Regular cardiac myocyte (primary cell): ENCODE measurements around the gene PMEL. TPM values are rescaled to one million over a fixed set of nuclear protein-coding genes. Genes with fewer than 3 reads are reported as not detected.

Experiments used
- total RNA-seq: library from RNA; depleted of rRNA; stranded (reverse); fragments of >200 nt; gene quantifications from 2 replicates; pipeline ENCODE4 v1.2.3, GENCODE V29; 2014

The PMEL gene
- total RNA-seq: 1.1 and 1.7 TPM in 2 replicates

DNA sequence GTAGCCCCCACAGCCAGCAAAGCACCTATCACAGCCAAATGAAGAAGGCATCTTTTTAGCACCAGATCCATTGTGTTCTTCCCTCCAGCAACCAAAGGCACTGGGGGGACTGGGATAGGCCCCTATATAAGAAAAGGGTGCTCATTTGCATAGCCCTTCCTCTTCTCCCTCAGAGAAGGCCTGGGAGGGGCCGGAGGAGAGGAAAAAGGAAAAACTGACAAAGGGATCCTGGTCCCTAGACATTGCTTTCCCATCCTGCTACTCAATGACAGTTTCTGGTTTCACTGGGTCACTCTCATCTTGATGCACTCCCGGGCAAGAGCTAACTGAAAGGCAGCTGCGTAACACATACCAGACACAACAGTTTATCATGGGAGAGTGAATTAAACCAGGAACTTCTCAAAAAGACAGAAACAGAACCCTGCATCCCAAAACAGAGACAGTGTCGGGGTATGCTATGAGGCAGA lies at the start of gene PMEL:
Gene PMEL, minus strand, starts transcription at position 102 of the 467 bp plus-strand sequence. Its CDS starts 31 bp downstream, at position 71.

DNA sequence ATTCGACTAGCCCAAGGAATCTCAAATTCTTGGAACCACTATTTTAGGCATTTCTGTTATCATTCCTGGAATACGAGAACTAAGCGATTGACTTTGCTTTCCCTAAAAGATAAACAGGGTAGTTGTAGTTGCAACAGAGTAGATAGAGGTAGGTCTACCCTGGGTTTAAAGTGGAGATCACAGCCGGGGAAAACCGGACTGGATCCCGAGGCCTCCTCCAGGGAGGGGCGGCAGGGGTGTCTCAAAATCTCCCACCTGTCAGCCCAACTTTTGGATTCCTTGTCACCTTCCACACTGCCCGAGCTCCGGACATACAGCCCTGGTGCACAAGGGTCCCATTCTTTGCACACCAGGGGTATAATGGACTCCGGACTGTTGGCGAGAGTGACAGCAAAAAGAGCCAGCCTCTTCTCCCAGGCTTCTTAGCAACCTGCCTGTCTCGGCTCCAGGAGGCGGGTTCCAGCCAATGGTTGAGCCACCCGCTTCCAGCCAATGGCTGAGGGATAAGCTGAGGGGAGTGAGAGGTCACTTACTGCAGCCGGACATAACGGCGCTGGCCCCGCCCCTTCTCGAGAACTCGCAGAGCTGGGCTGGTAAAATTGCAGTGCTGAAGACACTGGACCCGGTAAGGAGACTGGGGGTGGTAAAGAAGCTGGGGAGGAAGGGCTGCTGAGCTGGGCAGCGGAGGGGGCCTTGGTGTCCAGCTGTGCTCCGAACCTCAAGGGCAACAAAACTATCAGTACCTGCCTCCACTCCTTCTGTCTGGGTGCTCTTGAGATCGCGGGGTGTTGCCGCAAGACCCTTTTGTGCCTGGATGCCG lies 31.1 kb upstream of the PMEL start, which contains the start of gene SUOX:
Gene SUOX, plus strand, starts transcription at position 562 of the 820 bp plus-strand sequence. CDS start 4,946 bp downstream, outside the sequence.

DNA sequence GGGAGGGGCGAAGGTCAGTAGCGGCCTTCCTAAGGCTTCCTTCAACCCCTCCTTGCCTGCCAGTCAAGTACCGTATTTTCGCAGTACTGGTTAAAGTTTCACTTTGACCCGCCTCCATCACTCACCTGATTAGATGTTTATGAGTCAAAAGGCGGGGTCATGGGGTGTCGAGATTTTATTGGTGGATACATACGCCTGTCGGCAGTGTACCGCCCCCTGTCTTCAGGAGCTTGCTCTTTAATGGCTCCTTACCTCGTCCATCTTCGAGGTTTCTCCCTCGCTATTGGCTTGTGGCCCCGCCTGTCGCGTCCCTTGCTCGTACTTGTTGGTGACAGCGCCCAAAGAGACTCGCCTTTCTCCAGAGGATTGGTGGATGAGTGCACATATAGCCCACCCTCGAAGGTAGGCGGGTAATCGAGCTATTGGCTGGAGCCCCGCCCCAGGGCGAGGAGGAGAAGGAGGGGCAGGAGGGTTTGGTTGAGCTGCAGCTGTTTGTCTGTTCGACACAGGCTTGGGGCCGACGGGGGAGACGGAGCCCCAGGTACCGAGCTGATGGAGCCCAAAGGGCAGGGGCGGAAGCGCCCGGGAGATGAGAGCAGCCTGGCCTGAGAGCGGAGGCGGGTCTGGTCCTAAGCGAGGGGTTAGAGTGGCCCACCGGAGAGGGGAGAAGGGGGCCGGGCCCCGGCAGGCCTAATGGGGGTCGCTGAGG lies 7.9 kb upstream of the PMEL start, which contains the start of gene RAB5B:
Gene RAB5B, plus strand, starts transcription at position 480 of the 709 bp plus-strand sequence. CDS start 12,883 bp downstream, outside the sequence.

DNA sequence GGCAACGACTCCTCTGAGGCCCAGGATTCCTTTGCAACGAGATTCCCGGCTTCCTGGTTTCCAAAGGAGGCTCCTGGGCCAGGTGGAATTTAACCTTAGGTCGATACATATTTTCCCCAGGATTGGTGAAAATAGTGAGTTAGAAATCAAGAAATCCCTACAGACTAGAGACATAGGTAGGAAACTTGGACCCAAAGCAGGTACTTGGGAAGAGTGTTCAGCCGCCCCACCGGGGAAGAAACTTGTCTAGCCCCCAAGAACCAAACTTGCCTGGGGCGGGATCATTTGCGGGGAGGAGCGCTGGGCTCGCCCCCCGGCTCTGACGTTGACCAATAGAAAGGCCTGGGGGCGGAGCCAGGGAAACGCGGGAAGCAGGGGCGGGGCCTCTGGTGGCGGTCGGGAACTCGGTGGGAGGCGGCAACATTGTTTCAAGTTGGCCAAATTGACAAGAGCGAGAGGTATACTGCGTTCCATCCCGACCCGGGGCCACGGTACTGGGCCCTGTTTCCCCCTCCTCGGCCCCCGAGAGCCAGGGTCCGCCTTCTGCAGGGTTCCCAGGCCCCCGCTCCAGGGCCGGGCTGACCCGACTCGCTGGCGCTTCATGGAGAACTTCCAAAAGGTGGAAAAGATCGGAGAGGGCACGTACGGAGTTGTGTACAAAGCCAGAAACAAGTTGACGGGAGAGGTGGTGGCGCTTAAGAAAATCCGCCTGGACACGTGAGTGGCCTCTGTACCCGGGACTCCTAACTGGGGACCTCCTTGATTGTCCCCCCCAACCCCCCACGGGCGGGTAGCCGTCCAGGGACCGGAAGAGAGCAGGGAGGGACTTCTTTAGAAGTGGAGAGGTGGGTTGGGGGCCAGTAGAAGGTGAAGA lies 803 bp upstream of the PMEL start, which contains the start of gene CDK2:
Gene CDK2, plus strand, starts transcription at position 423 of the 874 bp plus-strand sequence. Its CDS starts 179 bp downstream, at position 602.

DNA sequence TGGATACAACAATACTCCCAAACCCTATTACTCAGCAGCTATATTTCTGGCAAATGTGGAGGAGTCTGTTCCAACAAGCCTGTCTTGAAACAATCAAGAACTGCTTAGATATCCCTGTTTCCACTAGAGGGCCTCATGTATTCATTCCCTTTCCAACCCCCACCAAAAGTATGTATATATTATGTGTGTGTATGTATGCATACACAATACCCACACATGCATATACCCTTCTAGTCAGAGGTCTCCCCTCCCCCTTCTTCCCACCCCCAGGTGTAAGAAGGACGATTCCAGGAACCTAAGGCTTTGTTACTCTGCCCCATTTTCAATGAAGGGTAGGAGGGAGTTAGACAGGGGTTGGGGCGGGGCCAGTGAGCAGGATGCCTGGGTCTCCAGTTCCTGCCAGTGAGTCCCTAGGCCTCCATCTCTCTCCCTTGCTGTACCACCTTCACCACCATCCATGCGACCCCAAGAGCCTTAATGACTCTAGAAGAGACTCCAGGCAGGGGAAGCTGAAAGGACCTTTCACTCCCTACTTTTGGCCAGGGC lies 35.0 kb downstream of the PMEL start, which contains the start of gene DGKA:
Gene DGKA, plus strand, starts transcription at position 392 of the 546 bp plus-strand sequence. CDS start 5,342 bp downstream, outside the sequence.

DNA sequence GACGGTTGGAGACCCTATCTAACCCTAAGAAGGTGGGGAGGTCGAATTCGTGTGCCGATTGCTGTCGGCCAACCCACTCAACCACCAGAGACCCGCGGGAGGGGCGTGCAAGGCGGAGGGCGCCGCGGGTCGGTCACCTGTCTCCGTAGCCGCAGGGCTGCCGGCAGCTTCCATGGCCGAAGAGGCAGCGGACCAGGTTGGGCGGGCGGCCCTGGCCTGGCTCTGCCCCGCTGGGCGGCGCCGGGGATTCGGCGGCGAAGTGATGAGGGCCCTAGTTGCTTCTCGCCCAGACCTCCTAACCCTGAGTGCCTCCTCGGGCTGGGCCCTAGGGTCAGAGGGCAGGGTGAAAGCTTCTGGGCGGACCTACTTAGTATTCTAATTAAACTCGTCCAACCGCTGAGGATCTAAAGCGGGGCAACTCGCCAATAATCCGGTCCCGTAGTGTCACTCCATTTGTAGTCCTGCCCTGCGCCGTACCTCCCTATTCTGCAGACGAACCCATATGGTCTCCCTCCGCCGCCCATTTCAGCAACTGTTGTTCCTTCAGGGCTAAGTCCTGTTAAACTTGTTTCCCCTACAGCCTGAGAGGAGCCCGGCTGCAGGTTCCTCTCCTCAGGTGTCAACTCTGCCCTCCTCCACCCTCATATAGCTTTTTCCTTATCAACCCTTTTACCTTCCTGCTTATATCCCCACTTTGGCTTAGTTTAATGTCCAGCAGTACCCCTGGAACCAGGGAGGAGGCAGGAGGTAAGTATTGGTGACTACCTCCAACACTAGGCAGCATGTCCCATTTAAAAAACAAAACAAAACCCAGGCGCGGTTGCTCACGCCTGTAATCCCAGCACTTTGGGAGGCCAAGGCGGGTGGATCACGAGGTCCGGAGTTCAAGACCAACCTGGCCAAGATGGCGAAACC lies 38.0 kb downstream of the PMEL start, which contains the start of gene PYM1:
Gene PYM1, minus strand, starts transcription at position 307 of the 915 bp plus-strand sequence. Its CDS starts 133 bp downstream, at position 174.

Other genes starting within 250 kb of the PMEL start
- 48.2 and 76.1 TPM in 2 replicates for gene BLOC1S1, start 250.0 kb downstream of the PMEL start, total RNA-seq
- 37.8 and 53.0 TPM in 2 replicates for gene RDH5, start 245.6 kb downstream of the PMEL start, total RNA-seq
- gene CD63, start 237.0 kb downstream of the PMEL start, total RNA-seq: 2,526 and 3,459 TPM in 2 replicates
- 2.8 and 7.7 TPM in 2 replicates for gene GDF11, start 222.9 kb downstream of the PMEL start, total RNA-seq
- gene SARNP, start 148.3 kb downstream of the PMEL start, total RNA-seq: 74.1 and 103 TPM in 2 replicates
- 17.5 and 27.0 TPM in 2 replicates for gene ORMDL2, start 148.0 kb downstream of the PMEL start, total RNA-seq
- gene DNAJC14, start 136.5 kb downstream of the PMEL start, total RNA-seq: 73.0 and 77.3 TPM in 2 replicates
- gene MMP19, start 123.1 kb downstream of the PMEL start, total RNA-seq: 2.5 and 7.3 TPM in 2 replicates
- gene PYM1, start 38.1 kb downstream of the PMEL start, total RNA-seq: 31.0 and 36.0 TPM in 2 replicates
- gene DGKA, start 34.9 kb downstream of the PMEL start, total RNA-seq: 29.3 and 34.7 TPM in 2 replicates
- gene CDK2, start 788 bp upstream of the PMEL start, total RNA-seq: 16.1 and 55.8 TPM in 2 replicates
- gene RAB5B, start 8.0 kb upstream of the PMEL start, total RNA-seq: 42.2 and 43.1 TPM in 2 replicates
- gene SUOX, start 31.2 kb upstream of the PMEL start, total RNA-seq: 10.1 and 10.4 TPM in 2 replicates
- 0.58 and 2.0 TPM in 2 replicates for gene IKZF4, start 55.0 kb upstream of the PMEL start, total RNA-seq
- 664 and 693 TPM in 2 replicates for gene RPS26, start 75.9 kb upstream of the PMEL start, total RNA-seq
- 0.38 and 0.56 TPM in 2 replicates for gene ERBB3, start 114.1 kb upstream of the PMEL start, total RNA-seq
- gene PA2G4, start 138.5 kb upstream of the PMEL start, total RNA-seq: 84.0 and 204 TPM in 2 replicates
- 2,066 and 2,753 TPM in 2 replicates for gene RPL41, start 150.6 kb upstream of the PMEL start, total RNA-seq
- gene ZC3H10, start 152.2 kb upstream of the PMEL start, total RNA-seq: 4.0 and 5.6 TPM in 2 replicates
- gene ESYT1, start 162.2 kb upstream of the PMEL start, total RNA-seq: 303 and 307 TPM in 2 replicates
- gene MYL6B, start 186.5 kb upstream of the PMEL start, total RNA-seq: 35.7 and 60.0 TPM in 2 replicates
- 1,570 and 2,884 TPM in 2 replicates for gene MYL6, start 192.3 kb upstream of the PMEL start, total RNA-seq
- gene SMARCC2, start 223.4 kb upstream of the PMEL start, total RNA-seq: 33.0 and 36.0 TPM in 2 replicates